Retina (tissue), 1 donor: ENCODE measurements around the gene PEAK1.

Source experiments
- DNase-seq: peaks from one replicate; pipeline ENCODE4 v3.0.0-alpha.2; 2016

The PEAK1 gene

GRCh38 chr15:77354063-77354462, 65.8 kb downstream of the PEAK1 start:
- no peak for DNase-seq

GRCh38 chr15:77352887-77353286, 67.0 kb downstream of the PEAK1 start:
- DNase-seq, result no peak

GRCh38 chr15:77350792-77351191, 69.1 kb downstream of the PEAK1 start:
- DNase-seq, result no peak

- DNase-seq, result no peak
These were observed 70.2 kb downstream of the PEAK1 start for GRCh38 chr15:77349666-77350065.

GRCh38 chr15:77348511-77348910, 71.4 kb downstream of the PEAK1 start:
- DNase-seq, result no peak

- no peak for DNase-seq
These were observed 72.7 kb downstream of the PEAK1 start for GRCh38 chr15:77347197-77347596.

GRCh38 chr15:77346245-77347036, 73.5 kb downstream of the PEAK1 start:
- no peak for DNase-seq

GRCh38 chr15:77342807-77343206, 77.1 kb downstream of the PEAK1 start:
- DNase-seq, result no peak

GRCh38 chr15:77340245-77340644, 79.7 kb downstream of the PEAK1 start:
- no peak for DNase-seq

GRCh38 chr15:77336006-77336405, 83.9 kb downstream of the PEAK1 start:
- DNase-seq, result no peak

- DNase-seq, result no peak
These were observed 84.6 kb downstream of the PEAK1 start for GRCh38 chr15:77335298-77335697.

- DNase-seq, result no peak
These were observed 86.7 kb downstream of the PEAK1 start for GRCh38 chr15:77333166-77333565.

- DNase-seq, result no peak
These were observed 90.7 kb downstream of the PEAK1 start for GRCh38 chr15:77329202-77329601.

- DNase-seq, result no peak
These were observed 91.9 kb downstream of the PEAK1 start for GRCh38 chr15:77327844-77328529.

GRCh38 chr15:77327168-77327567, 92.7 kb downstream of the PEAK1 start:
- no peak for DNase-seq

- DNase-seq, result no peak
These were observed 93.5 kb downstream of the PEAK1 start for GRCh38 chr15:77326366-77326765.

- DNase-seq, result no peak
These were observed 107.4 kb downstream of the PEAK1 start for GRCh38 chr15:77312523-77312922.

GRCh38 chr15:77311618-77312398, 108.1 kb downstream of the PEAK1 start:
- DNase-seq, result no peak

GRCh38 chr15:77311020-77311419, 108.9 kb downstream of the PEAK1 start:
- DNase-seq, result no peak

- no peak for DNase-seq
These were observed 110.5 kb downstream of the PEAK1 start for GRCh38 chr15:77309392-77309791.

GRCh38 chr15:77305953-77306352, 114.0 kb downstream of the PEAK1 start:
- DNase-seq, result no peak

GRCh38 chr15:77296773-77297337, 123.0 kb downstream of the PEAK1 start:
- no peak for DNase-seq

- no peak for DNase-seq
These were observed 124.5 kb downstream of the PEAK1 start for GRCh38 chr15:77295446-77295845.
